Keratinocyte (primary cell): ENCODE data around the gene FSTL3. TPM values are rescaled to one million over a fixed set of nuclear protein-coding genes. Genes with fewer than 3 reads are reported as not detected.
"Not testable (repeated sequence)": the region's sequence is repeated elsewhere in the genome, so short reads cannot be mapped to it uniquely, and the experiment has no call there.

Source experiments
- DNase-seq: peaks from one replicate; pipeline ENCODE4 v3.0.0-alpha.2; 2011; ENCODE audit warnings: low read depth, missing footprints, low spot score
- FAIRE-seq: peaks from 2 replicates; lab custom pipeline; 2011; peaks lifted over from hg19 to GRCh38; lab: Jason Lieb, UNC
- H2AFZ ChIP-seq: 2 replicates; pipeline ENCODE4 v1.6.0; 2012; ENCODE audit warnings: low read length, control low read depth, inconsistent platforms; ENCODE audit not compliant: control insufficient read depth
- H3K27ac ChIP-seq: 2 replicates; pipeline ENCODE4 v1.5.1; 2011; ENCODE audit warnings: low read length; ENCODE audit not compliant: control insufficient read depth, insufficient read depth
- H3K27me3 ChIP-seq: 3 replicates; pipeline ENCODE4 v1.6.0; 2011; ENCODE audit warnings: low read length; ENCODE audit not compliant: control insufficient read depth, insufficient read depth; ENCODE audit errors: extremely low read depth
- H3K36me3 ChIP-seq, 2 experiments: 2 replicates in 1 of 2; 3 replicates in 1 of 2; pipeline ENCODE4 v1.5.1; 2011; ENCODE audit warnings: low read length in 2 of 2, mild to moderate bottlenecking in 1 of 2; ENCODE audit not compliant: control insufficient read depth in 2 of 2, insufficient read depth in 2 of 2; ENCODE audit errors: extremely low read depth in 1 of 2
- H3K4me1 ChIP-seq: 3 replicates; pipeline ENCODE4 v1.5.1; 2011; ENCODE audit warnings: low read length; ENCODE audit not compliant: control insufficient read depth, insufficient read depth; ENCODE audit errors: extremely low read depth
- H3K4me2 ChIP-seq: 3 replicates; pipeline ENCODE4 v1.6.0; 2011; ENCODE audit warnings: low read depth, low read length; ENCODE audit not compliant: control insufficient read depth, insufficient read depth; ENCODE audit errors: extremely low read depth
- H3K4me3 ChIP-seq, 3 experiments: fragments of 200-600 bp in 1 of 3; sonication (generic) in 1 of 3; 2 replicates in 2 of 3; 3 replicates in 1 of 3; pipeline ENCODE4 v1.5.1; 2011 to 2016; ENCODE audit warnings: low read length in 3 of 3, mild to moderate bottlenecking in 3 of 3, control low read depth in 2 of 3, inconsistent platforms in 1 of 3, low read depth in 1 of 3, mixed read lengths in 1 of 3, mixed run types in 1 of 3, moderate library complexity in 1 of 3; ENCODE audit not compliant: control insufficient read depth in 2 of 3, insufficient read depth in 2 of 3; ENCODE audit errors: extremely low read depth in 1 of 3
- H3K79me2 ChIP-seq: 2 replicates; pipeline ENCODE4 v1.6.0; 2012; ENCODE audit warnings: low read length; ENCODE audit not compliant: control insufficient read depth, insufficient read depth
- H3K9ac ChIP-seq: 3 replicates; pipeline ENCODE4 v1.6.0; 2011; ENCODE audit warnings: low read length; ENCODE audit not compliant: control insufficient read depth, insufficient read depth; ENCODE audit errors: extremely low read depth
- H3K9me1 ChIP-seq: 3 replicates; pipeline ENCODE4 v1.6.0; 2011; ENCODE audit warnings: low read length; ENCODE audit not compliant: control insufficient read depth, insufficient read depth; ENCODE audit errors: extremely low read depth
- H3K9me3 ChIP-seq: 2 replicates; pipeline ENCODE4 v1.5.1; 2012; ENCODE audit warnings: low read depth, low read length; ENCODE audit not compliant: control insufficient read depth
- H4K20me1 ChIP-seq: 3 replicates; pipeline ENCODE4 v1.6.0; 2011; ENCODE audit warnings: low read length; ENCODE audit not compliant: control insufficient read depth, insufficient read depth; ENCODE audit errors: extremely low read depth
- CTCF ChIP-seq, 3 experiments: IDR thresholded peaks in 1 of 3; conservative IDR thresholded peaks in 1 of 3; optimal IDR thresholded peaks in 1 of 3; 2 replicates in 2 of 3; 3 replicates in 1 of 3; pipeline versions ENCODE3 to v1.5.1; 2011; ENCODE audit warnings: low read length in 3 of 3, mild to moderate bottlenecking in 3 of 3, moderate library complexity in 2 of 3, control low read depth in 1 of 3, inconsistent platforms in 1 of 3; ENCODE audit not compliant: insufficient read depth in 2 of 3; ENCODE audit errors: extremely low read depth in 1 of 3
- EZH2 ChIP-seq: IDR thresholded peaks from one replicate; pipeline ENCODE4 v1.6.1; 2012; ENCODE audit warnings: inconsistent platforms, mild to moderate bottlenecking, low read length, moderate library complexity
- dilution Hi-C: fragments of 300-500 bp; cut with MboI; formaldehyde crosslinking; loops from one replicate; pipeline ENCODE4 v1.7.0; 2020; ENCODE audit warnings: low sequenced_read_pairs; ENCODE audit not compliant: extremely low pct_ligation_motif_present
- polyA minus RNA-seq, 3 experiments: library from RNA; depleted of rRNA, polyadenylated mRNA; stranded (reverse); fragments of >200 nt; gene quantifications; 1 replicate in 1 of 3; 2 replicates in 1 of 3; 3 replicates in 1 of 3; pipeline ENCODE4 v1.2.3, GENCODE V29; 2011
- polyA plus RNA-seq, 5 experiments: library from polyadenylated mRNA; depleted of rRNA in 3 of 5; stranded (reverse) in 3 of 5; stranded (forward) in 1 of 5; unstranded in 1 of 5; fragments of >200 nt; gene quantifications; 1 replicate in 1 of 5; 2 replicates in 3 of 5; 3 replicates in 1 of 5; pipeline versions ENCODE4 v1.2.1 to v1.2.3, GENCODE V29; 2011 to 2012; ENCODE audit warnings: missing spikeins in 2 of 5, low read depth in 1 of 5, low replicate concordance in 1 of 5

Gene FSTL3
- polyA plus RNA-seq, result 54.4 to 105 TPM (median 66.0 TPM) in 3 replicates
- polyA plus RNA-seq (2011; ENCODE audit: low read depth), result 11.7 TPM
- 35.5 and 76.0 TPM in 2 replicates for polyA plus RNA-seq (2011; cell fraction: cytosol; rRNA removed)
- 185 and 193 TPM in 2 replicates for polyA plus RNA-seq (2011; cell fraction: nucleus; rRNA removed)
- 101 and 111 TPM in 2 replicates for polyA plus RNA-seq (2012; ENCODE audit: low replicate concordance)
- 38.0 to 68.4 TPM (median 48.9 TPM) in 3 replicates for polyA minus RNA-seq
- polyA minus RNA-seq (2011; cell fraction: cytosol; rRNA and poly(A)+ RNA removed), result 206 TPM
- 122 and 140 TPM in 2 replicates for polyA minus RNA-seq (2011; cell fraction: nucleus; rRNA and poly(A)+ RNA removed)

- Histone ChIP-seq H3K9me3 (no peaks in the 10 kb centered on the region), H3K4me3 (peak within 1 kb of the TSS; percentile 76 to 92 (median 89)), H2AFZ (peak within 1 kb of the TSS; percentile 19), H4K20me1 (peaks cover 16% of the 10 kb centered on the region), H3K9me1 (peaks cover 2% of the 10 kb centered on the region), H3K9ac (peak within 1 kb of the TSS; percentile 99), H3K27me3 (no peaks in the 10 kb centered on the region), H3K27ac (peak within 1 kb of the TSS; percentile 93), H3K79me2 (peaks cover 23% of the 10 kb centered on the region), H3K36me3 (peaks cover 7 to 23% of the 10 kb centered on the region in 2 experiments), H3K4me2 (peak within 1 kb of the TSS; percentile 86), H3K4me1 (peaks cover 26% of the 10 kb centered on the region)
- dilution Hi-C loops, result no loop called here
- FAIRE-seq, result peak; percentile 23
- no peak for DNase-seq
- TF ChIP-seq CTCF (optimal IDR thresholded peaks at IDR 0.05 in 1 of 3, IDR thresholded peaks at IDR 0.05 in 1 of 3, conservative IDR thresholded peaks at IDR 0.05 in 1 of 3; ENCODE audit: extremely low read depth in 1 of 3, insufficient read depth in 2 of 3, low read length in 3 of 3) (no peak), EZH2 (no peak)
Observed at GRCh38 chr19:676339-677105, at the start of gene FSTL3. Gene FSTL3 (plus strand): TSS chr19:676392. CDS start chr19:676424, 32 bp downstream.

GRCh38 chr19:626566-626965 is 49.6 kb upstream of the FSTL3 start:
- H2AFZ ChIP-seq, H4K20me1 ChIP-seq, H3K27me3 ChIP-seq, H3K9me3 ChIP-seq, H3K79me2 ChIP-seq, H3K4me3 ChIP-seq, H3K27ac ChIP-seq, FAIRE-seq, H3K9me1 ChIP-seq, dilution Hi-C loops, H3K9ac ChIP-seq: not testable (repeated sequence)
- DNase-seq, result peak; percentile 63
- Histone ChIP-seq H3K4me1 (peaks cover 13% of the 10 kb centered on the region), H3K4me2 (peak overlapping the region; percentile 73), H3K36me3 (peaks cover 8 to 16% of the 10 kb centered on the region in 2 experiments)
